Measurements from ENCODE around the gene OPA3.

OPA3 gene

GRCh38 chr19:45608948-45609347, 24.3 kb upstream of the OPA3 start:
- no peak overlapping the region for H3K4me3 ChIP-seq (replicated peaks; ENCODE audit: low read depth, low read length)
- DNase-seq (ENCODE audit: extremely low read depth, insufficient read length): no peak
- no peaks in the 10 kb centered on the region for H3K27me3 ChIP-seq (replicated peaks; ENCODE audit: control insufficient read depth, insufficient read depth, low read length)
- TF ChIP-seq, protein P1, sequence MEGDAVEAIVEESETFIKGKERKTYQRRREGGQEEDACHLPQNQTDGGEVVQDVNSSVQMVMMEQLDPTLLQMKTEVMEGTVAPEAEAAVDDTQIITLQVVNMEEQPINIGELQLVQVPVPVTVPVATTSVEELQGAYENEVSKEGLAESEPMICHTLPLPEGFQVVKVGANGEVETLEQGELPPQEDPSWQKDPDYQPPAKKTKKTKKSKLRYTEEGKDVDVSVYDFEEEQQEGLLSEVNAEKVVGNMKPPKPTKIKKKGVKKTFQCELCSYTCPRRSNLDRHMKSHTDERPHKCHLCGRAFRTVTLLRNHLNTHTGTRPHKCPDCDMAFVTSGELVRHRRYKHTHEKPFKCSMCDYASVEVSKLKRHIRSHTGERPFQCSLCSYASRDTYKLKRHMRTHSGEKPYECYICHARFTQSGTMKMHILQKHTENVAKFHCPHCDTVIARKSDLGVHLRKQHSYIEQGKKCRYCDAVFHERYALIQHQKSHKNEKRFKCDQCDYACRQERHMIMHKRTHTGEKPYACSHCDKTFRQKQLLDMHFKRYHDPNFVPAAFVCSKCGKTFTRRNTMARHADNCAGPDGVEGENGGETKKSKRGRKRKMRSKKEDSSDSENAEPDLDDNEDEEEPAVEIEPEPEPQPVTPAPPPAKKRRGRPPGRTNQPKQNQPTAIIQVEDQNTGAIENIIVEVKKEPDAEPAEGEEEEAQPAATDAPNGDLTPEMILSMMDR (IDR thresholded peaks at IDR 0.05; ENCODE audit: insufficient read depth, low read length, poor library complexity, severe bottlenecking): no peak
- H3K36me3 ChIP-seq (ENCODE audit: control insufficient read depth, insufficient read depth, low read length): peaks cover 11% of the 10 kb centered on the region

GRCh38 chr19:45607071-45608029, 22.7 kb upstream of the OPA3 start:
- H3K36me3 ChIP-seq (ENCODE audit: control insufficient read depth, insufficient read depth, low read length): peaks cover 4% of the 10 kb centered on the region
- H3K27me3 ChIP-seq (replicated peaks; ENCODE audit: control insufficient read depth, insufficient read depth, low read length): no peaks in the 10 kb centered on the region
- TF ChIP-seq, protein P1 (IDR thresholded peaks at IDR 0.05; ENCODE audit: insufficient read depth, low read length, poor library complexity, severe bottlenecking): peak; percentile 86
- no peak for DNase-seq (ENCODE audit: extremely low read depth, insufficient read length)
- no peak overlapping the region for H3K4me3 ChIP-seq (replicated peaks; ENCODE audit: low read depth, low read length)

DNA sequence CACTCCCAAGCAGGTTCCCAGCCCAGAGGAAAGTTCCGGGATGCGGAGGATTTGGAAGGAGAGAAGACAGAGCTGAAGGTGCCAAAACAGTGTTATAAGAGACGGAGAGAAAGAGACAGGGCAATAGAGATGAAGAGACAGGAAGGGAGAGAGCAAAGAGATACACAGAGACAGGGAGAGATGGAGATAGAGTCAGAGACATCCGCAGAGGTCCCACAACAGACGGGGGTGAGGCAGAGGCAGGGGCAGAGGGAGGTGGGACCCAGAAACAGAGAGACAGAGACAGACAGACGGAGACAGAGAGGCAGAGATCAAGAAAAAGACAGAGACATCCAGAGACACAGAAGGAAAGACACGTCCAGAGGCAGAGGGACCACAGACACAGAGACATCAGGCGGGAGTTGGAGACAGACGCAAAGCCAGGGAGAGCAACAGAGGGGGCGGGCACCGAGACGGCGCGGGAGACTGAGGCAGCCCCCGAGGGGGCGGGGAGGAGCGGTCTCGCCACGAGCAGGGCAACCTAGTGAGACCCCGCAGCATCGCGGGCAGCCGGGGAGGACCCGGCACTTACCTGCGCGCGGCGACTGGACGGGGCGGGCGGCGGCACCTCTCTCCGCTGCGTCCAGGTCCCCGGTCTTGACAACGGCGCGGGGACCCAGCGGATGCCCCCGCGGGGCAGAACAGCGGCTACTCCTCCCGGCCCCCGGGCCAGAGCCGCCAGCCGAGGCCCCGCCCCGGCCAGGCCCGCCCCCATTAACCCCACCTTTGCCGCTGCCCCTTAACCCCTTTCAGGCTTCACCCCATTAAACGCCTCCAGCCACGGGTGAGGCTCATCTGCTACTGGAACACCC, 17.1 kb upstream of the OPA3 start, which contains the start of gene GPR4:
GPR4 (minus strand) TSS at position 689 of the 851 bp plus-strand sequence. CDS start 10,346 bp downstream, outside the sequence.
- Histone ChIP-seq H3K4me3 (replicated peaks; ENCODE audit: low read depth, low read length) (no peak within 1 kb of the TSS), H3K36me3 (ENCODE audit: control insufficient read depth, insufficient read depth, low read length) (no peaks in the 10 kb centered on the region), H3K27me3 (replicated peaks; ENCODE audit: control insufficient read depth, insufficient read depth, low read length) (peaks cover 1% of the 10 kb centered on the region)
- TF ChIP-seq, protein P1 (IDR thresholded peaks at IDR 0.05; ENCODE audit: insufficient read depth, low read length, poor library complexity, severe bottlenecking): no peak
- no peak for DNase-seq (ENCODE audit: extremely low read depth, insufficient read length)

- no peak for DNase-seq (ENCODE audit: extremely low read depth, insufficient read length)
- TF ChIP-seq, protein P1 (IDR thresholded peaks at IDR 0.05; ENCODE audit: insufficient read depth, low read length, poor library complexity, severe bottlenecking): no peak
- Histone ChIP-seq H3K4me3 (replicated peaks; ENCODE audit: low read depth, low read length) (no peak overlapping the region), H3K36me3 (ENCODE audit: control insufficient read depth, insufficient read depth, low read length) (no peaks in the 10 kb centered on the region), H3K27me3 (replicated peaks; ENCODE audit: control insufficient read depth, insufficient read depth, low read length) (peaks cover 1% of the 10 kb centered on the region)
Measured at GRCh38 chr19:45601115-45601514, 16.5 kb upstream of the OPA3 start.

GRCh38 chr19:45600340-45600885, 15.8 kb upstream of the OPA3 start:
- DNase-seq (ENCODE audit: extremely low read depth, insufficient read length): no peak
- Histone ChIP-seq H3K27me3 (replicated peaks; ENCODE audit: control insufficient read depth, insufficient read depth, low read length) (peaks cover 1% of the 10 kb centered on the region), H3K4me3 (replicated peaks; ENCODE audit: low read depth, low read length) (no peak overlapping the region), H3K36me3 (ENCODE audit: control insufficient read depth, insufficient read depth, low read length) (no peaks in the 10 kb centered on the region)
- TF ChIP-seq, protein P1 (IDR thresholded peaks at IDR 0.05; ENCODE audit: insufficient read depth, low read length, poor library complexity, severe bottlenecking): no peak
